Astrocyte (in vitro differentiated cells and primary cell): ENCODE measurements around the gene GFRA1. TPM values are rescaled to one million over a fixed set of nuclear protein-coding genes. Genes with fewer than 3 reads are reported as not detected.
"Not testable (repeated sequence)": the region's sequence is repeated elsewhere in the genome, so short reads cannot be mapped to it uniquely, and the experiment has no call there.

Experiments
- DNase-seq: peaks from one replicate; pipeline ENCODE4 v3.0.0-alpha.2; 2010; ENCODE audit warnings: low read depth
- FAIRE-seq: peaks from 2 replicates; lab custom pipeline; 2011; peaks lifted over from hg19 to GRCh38; lab: Jason Lieb, UNC
- H2AFZ ChIP-seq: 2 replicates; pipeline ENCODE4 v1.6.0; 2012; ENCODE audit warnings: low read depth, low read length, inconsistent platforms
- H3K27ac ChIP-seq: 2 replicates; pipeline ENCODE4 v1.5.1; 2011; ENCODE audit warnings: low read depth, low read length, inconsistent platforms
- H3K27me3 ChIP-seq: 2 replicates; pipeline ENCODE4 v1.6.0; 2011; ENCODE audit warnings: low read length, inconsistent platforms; ENCODE audit not compliant: insufficient read depth
- H3K36me3 ChIP-seq: 2 replicates; pipeline ENCODE4 v1.5.1; 2011; ENCODE audit warnings: low read length, inconsistent platforms; ENCODE audit not compliant: insufficient read depth
- H3K4me1 ChIP-seq: 2 replicates; pipeline ENCODE4 v1.5.1; 2011; ENCODE audit warnings: low read length, inconsistent platforms; ENCODE audit not compliant: insufficient read depth
- H3K4me2 ChIP-seq: 2 replicates; pipeline ENCODE4 v1.6.0; 2012; ENCODE audit warnings: low read length, inconsistent platforms
- H3K4me3 ChIP-seq: 2 replicates; pipeline ENCODE4 v1.5.1; 2011; ENCODE audit warnings: low read depth, mild to moderate bottlenecking, low read length, inconsistent platforms; ENCODE audit not compliant: insufficient read depth
- H3K79me2 ChIP-seq: 2 replicates; pipeline ENCODE4 v1.6.0; 2012; ENCODE audit warnings: mild to moderate bottlenecking, low read length, inconsistent platforms; ENCODE audit not compliant: insufficient read depth
- H3K9ac ChIP-seq: 2 replicates; pipeline ENCODE4 v1.6.0; 2012; ENCODE audit warnings: mild to moderate bottlenecking, low read length, inconsistent platforms
- H3K9me3 ChIP-seq: 2 replicates; pipeline ENCODE4 v1.5.1; 2012; ENCODE audit warnings: low read depth, mild to moderate bottlenecking, low read length, inconsistent platforms; ENCODE audit not compliant: insufficient read depth
- H4K20me1 ChIP-seq: 2 replicates; pipeline ENCODE4 v1.6.0; 2012; ENCODE audit warnings: low read length, inconsistent platforms; ENCODE audit not compliant: insufficient read depth
- H3K27ac Mint-ChIP-seq: one replicate; pipeline ENCODE4 v1.8.0; 2021; ENCODE audit warnings: mild to moderate bottlenecking, mixed read lengths; ENCODE audit not compliant: unreplicated experiment
- H3K27me3 Mint-ChIP-seq: one replicate; pipeline ENCODE4 v1.8.0; 2021; ENCODE audit warnings: low read depth, mixed read lengths; ENCODE audit not compliant: unreplicated experiment
- H3K36me3 Mint-ChIP-seq: one replicate; pipeline ENCODE4 v1.8.0; 2021; ENCODE audit warnings: low read depth, mixed read lengths; ENCODE audit not compliant: unreplicated experiment
- H3K4me1 Mint-ChIP-seq: one replicate; pipeline ENCODE4 v1.8.0; 2021; ENCODE audit warnings: low read depth, mixed read lengths; ENCODE audit not compliant: unreplicated experiment
- H3K4me3 Mint-ChIP-seq: one replicate; pipeline ENCODE4 v1.8.0; 2021; ENCODE audit warnings: mild to moderate bottlenecking, moderate library complexity, mixed read lengths; ENCODE audit not compliant: unreplicated experiment
- H3K9me3 Mint-ChIP-seq: one replicate; pipeline ENCODE4 v1.8.0; 2021; ENCODE audit warnings: mild to moderate bottlenecking, mixed read lengths; ENCODE audit not compliant: unreplicated experiment
- CTCF ChIP-seq: IDR thresholded peaks from 2 replicates; pipeline ENCODE4 v1.5.1; 2011; ENCODE audit warnings: low read depth, mild to moderate bottlenecking, inconsistent platforms, low read length, moderate library complexity; ENCODE audit not compliant: insufficient read depth
- EZH2 ChIP-seq: IDR thresholded peaks from 2 replicates; pipeline ENCODE4 v1.6.1; 2012; ENCODE audit warnings: mild to moderate bottlenecking, low read length, inconsistent platforms; ENCODE audit not compliant: insufficient read depth
- total RNA-seq: library from RNA; stranded (reverse); gene quantifications from 2 replicates; pipeline ENCODE4 v1.2.1, GENCODE V29; 2021

Gene GFRA1
- total RNA-seq, 1 donor from 2014 or later: 24.2 TPM

GRCh38 chr10:116168745-116169144 is 104.3 kb downstream of the GFRA1 start:
- Histone ChIP-seq H2AFZ (no peak overlapping the region), H3K36me3 (no peaks in the 10 kb centered on the region), H3K9ac (no peak overlapping the region), H3K27ac (no peak overlapping the region), H3K27me3 (no peaks in the 10 kb centered on the region), H3K4me2 (no peak overlapping the region), H3K9me3 (no peaks in the 10 kb centered on the region), H4K20me1 (no peaks in the 10 kb centered on the region), H3K4me3 (no peak overlapping the region), H3K79me2 (no peaks in the 10 kb centered on the region), H3K4me1 (no peaks in the 10 kb centered on the region)
- no peak overlapping the region for H3K4me3 Mint-ChIP-seq
- FAIRE-seq (no peak), DNase-seq (no peak)
- H3K27me3 Mint-ChIP-seq: peaks cover 4% of the 10 kb centered on the region
- H3K4me1 Mint-ChIP-seq: peaks cover 14% of the 10 kb centered on the region
- peaks cover 10% of the 10 kb centered on the region for H3K9me3 Mint-ChIP-seq
- peaks cover 2% of the 10 kb centered on the region for H3K36me3 Mint-ChIP-seq
- no peak overlapping the region for H3K27ac Mint-ChIP-seq
- TF ChIP-seq CTCF: no peak
- TF ChIP-seq EZH2: no peak

- FAIRE-seq: no peak
- no peak for DNase-seq
- no peak for TF ChIP-seq CTCF
- TF ChIP-seq EZH2: no peak
- Histone ChIP-seq H3K27me3 (no peaks in the 10 kb centered on the region), H3K9me3 (no peaks in the 10 kb centered on the region), H3K27ac (no peak overlapping the region), H3K4me3 (no peak overlapping the region), H3K36me3 (no peaks in the 10 kb centered on the region), H3K9ac (no peak overlapping the region), H3K79me2 (no peaks in the 10 kb centered on the region), H4K20me1 (no peaks in the 10 kb centered on the region), H2AFZ (no peak overlapping the region), H3K4me1 (no peaks in the 10 kb centered on the region), H3K4me2 (no peak overlapping the region)
- H3K36me3 Mint-ChIP-seq: peaks cover 2% of the 10 kb centered on the region
- H3K4me1 Mint-ChIP-seq: peaks cover 14% of the 10 kb centered on the region
- H3K27me3 Mint-ChIP-seq: peaks cover 4% of the 10 kb centered on the region
- H3K27ac Mint-ChIP-seq: no peak overlapping the region
- H3K9me3 Mint-ChIP-seq: peaks cover 10% of the 10 kb centered on the region
- no peak overlapping the region for H3K4me3 Mint-ChIP-seq
These were observed 104.7 kb downstream of the GFRA1 start for GRCh38 chr10:116168329-116168728.

GRCh38 chr10:116165941-116166340 is 107.1 kb downstream of the GFRA1 start:
- not testable (repeated sequence) for H3K9ac ChIP-seq, H3K27me3 Mint-ChIP-seq, H3K27ac ChIP-seq, H3K4me2 ChIP-seq, H3K4me3 Mint-ChIP-seq, H3K4me1 Mint-ChIP-seq, H3K9me3 ChIP-seq, DNase-seq, H2AFZ ChIP-seq, H3K27ac Mint-ChIP-seq, H3K27me3 ChIP-seq, H3K79me2 ChIP-seq, H4K20me1 ChIP-seq, H3K4me3 ChIP-seq, H3K36me3 ChIP-seq, H3K4me1 ChIP-seq, H3K36me3 Mint-ChIP-seq, FAIRE-seq
- peaks cover 14% of the 10 kb centered on the region for H3K9me3 Mint-ChIP-seq
